Gastroesophageal sphincter (tissue), 4 donors: Measurements from ENCODE around the gene KDM5B. TPM values are rescaled to one million over a fixed set of nuclear protein-coding genes. Genes with fewer than 3 reads are reported as not detected.

ENCODE experiments used
- ATAC-seq: fragments of 150-250 bp; one replicate; pipeline ENCODE4 v1.9.1; 2016; ENCODE audit warnings: mild to moderate bottlenecking, moderate library complexity
- H3K27ac ChIP-seq, 4 donors: fragments of 200-600 bp; sonication (generic) in 3 of 4; 1 replicate in 3 of 4; 2 replicates in 1 of 4; pipeline ENCODE4 v1.5.1; 2016 to 2019
- H3K27me3 ChIP-seq: fragments of 200-600 bp; sonication (generic); one replicate; pipeline ENCODE4 v1.5.1; 2019
- H3K36me3 ChIP-seq, 2 donors: fragments of 200-600 bp; sonication (generic); one replicate each; pipeline ENCODE4 v1.5.1; 2019; ENCODE audit warnings: control low read depth in 1 of 2
- H3K4me1 ChIP-seq, 3 donors: fragments of 200-600 bp; sonication (generic); 1 replicate in 2 of 3; 2 replicates in 1 of 3; pipeline ENCODE4 v1.5.1; 2016 to 2019; ENCODE audit warnings: control low read depth in 2 of 3
- H3K4me3 ChIP-seq, 2 donors: fragments of 200-600 bp; sonication (generic); one replicate each; pipeline ENCODE4 v1.5.1; 2019; ENCODE audit warnings: mild to moderate bottlenecking in 1 of 2, moderate library complexity in 1 of 2
- H3K9me3 ChIP-seq, 3 donors: fragments of 200-600 bp; sonication (generic); one replicate each; pipeline ENCODE4 v1.5.1; 2017 to 2019; ENCODE audit warnings: control low read depth in 2 of 3
- EP300 ChIP-seq: sonication (generic); formaldehyde crosslinking; IDR thresholded peaks from one replicate; pipeline ENCODE4 v1.6.1; 2017; ENCODE audit warnings: antibody characterized with exemption, mild to moderate bottlenecking
- POLR2A ChIP-seq, 2 donors: fragments of 450-650 bp; IDR thresholded peaks; one replicate each; pipeline ENCODE4 v1.6.1; 2017; ENCODE audit warnings: antibody characterized with exemption in 2 of 2, mild to moderate bottlenecking in 2 of 2, moderate library complexity in 1 of 2
- POLR2AphosphoS5 ChIP-seq: sonication (generic); formaldehyde crosslinking; IDR thresholded peaks from one replicate; pipeline ENCODE4 v1.6.1; 2017; ENCODE audit warnings: antibody characterized with exemption
- WGBS, 2 donors: methylation state at CpG; one replicate each; pipeline ENCODE4 v1.1.5; 2018; ENCODE audit warnings: low coverage in 1 of 2; 5-methylcytosine and 5-hydroxymethylcytosine counted together
- total RNA-seq, 4 donors: library from RNA; depleted of rRNA; stranded (reverse); fragments of >200 nt; gene quantifications; one replicate each; pipeline ENCODE4 v1.1.0, GENCODE V29; 2016
- TF ChIP-seq, protein P1 (sequence below), 4 experiments: fragments of 200-600 bp in 2 of 4; fragments of 450-650 bp in 2 of 4; sonication (generic) in 1 of 4; IDR thresholded peaks; one replicate each; pipeline ENCODE4 v1.5.1; 2017 to 2019; ENCODE audit warnings: antibody characterized with exemption in 4 of 4, mild to moderate bottlenecking in 2 of 4, moderate library complexity in 2 of 4

Gene KDM5B
- total RNA-seq, 4 donors from 2014 or later: 29.2 to 41.4 (median 34.8) TPM

DNA sequence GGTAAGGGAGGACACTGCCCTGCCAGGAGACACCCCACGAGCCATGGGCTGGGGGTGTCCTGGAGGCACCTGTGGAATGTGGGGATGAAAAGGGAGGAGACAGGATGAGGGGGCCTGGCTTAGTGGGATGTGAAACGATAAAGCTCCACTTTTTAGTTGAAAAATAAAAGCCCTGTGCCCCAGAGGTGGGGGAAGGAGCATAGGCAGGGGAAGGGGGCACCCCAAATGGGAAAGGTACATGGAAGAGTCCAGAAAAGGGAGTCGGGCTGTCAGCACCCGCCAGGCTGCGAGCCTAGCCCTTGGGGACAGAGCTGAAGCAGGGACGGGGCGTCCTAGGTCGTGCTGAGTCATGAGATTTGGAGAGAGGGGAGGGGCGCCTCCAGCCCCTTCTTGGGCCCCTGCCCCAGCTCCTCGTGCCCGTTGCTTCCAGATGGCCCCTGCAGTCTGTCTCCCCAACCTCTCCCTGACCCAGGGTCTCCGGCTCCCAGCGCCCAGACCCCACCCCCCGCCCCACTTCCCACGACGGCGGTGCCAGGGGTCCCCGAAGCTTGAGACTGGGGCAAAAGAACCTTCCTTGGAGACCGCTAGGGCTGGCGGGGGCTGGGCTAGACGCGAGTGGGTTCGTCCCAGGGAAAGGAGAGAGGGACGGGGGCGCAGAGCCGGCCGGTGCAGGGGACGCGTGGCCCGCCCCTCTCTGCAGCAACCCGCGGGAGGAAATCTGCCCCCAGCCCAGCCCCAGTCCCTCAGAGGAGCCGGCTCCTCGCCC is 98.8 kb downstream of the KDM5B start:
- ATAC-seq: no peak
- H3K27me3 ChIP-seq: peaks cover 74% of the 10 kb centered on the region
- WGBS, 2 donors: 7 to 13% methylated on average over 3 to 6 of the region's 34 CpGs
- no peak overlapping the region for H3K27ac ChIP-seq
- H3K4me3 ChIP-seq: peak overlapping the region in 1 of 2 donors; percentile 45
- TF ChIP-seq POLR2A (IDR thresholded peaks at IDR 0.05): no peak
- TF ChIP-seq POLR2AphosphoS5: no peak
- no peak for TF ChIP-seq EP300
- TF ChIP-seq, protein P1, sequence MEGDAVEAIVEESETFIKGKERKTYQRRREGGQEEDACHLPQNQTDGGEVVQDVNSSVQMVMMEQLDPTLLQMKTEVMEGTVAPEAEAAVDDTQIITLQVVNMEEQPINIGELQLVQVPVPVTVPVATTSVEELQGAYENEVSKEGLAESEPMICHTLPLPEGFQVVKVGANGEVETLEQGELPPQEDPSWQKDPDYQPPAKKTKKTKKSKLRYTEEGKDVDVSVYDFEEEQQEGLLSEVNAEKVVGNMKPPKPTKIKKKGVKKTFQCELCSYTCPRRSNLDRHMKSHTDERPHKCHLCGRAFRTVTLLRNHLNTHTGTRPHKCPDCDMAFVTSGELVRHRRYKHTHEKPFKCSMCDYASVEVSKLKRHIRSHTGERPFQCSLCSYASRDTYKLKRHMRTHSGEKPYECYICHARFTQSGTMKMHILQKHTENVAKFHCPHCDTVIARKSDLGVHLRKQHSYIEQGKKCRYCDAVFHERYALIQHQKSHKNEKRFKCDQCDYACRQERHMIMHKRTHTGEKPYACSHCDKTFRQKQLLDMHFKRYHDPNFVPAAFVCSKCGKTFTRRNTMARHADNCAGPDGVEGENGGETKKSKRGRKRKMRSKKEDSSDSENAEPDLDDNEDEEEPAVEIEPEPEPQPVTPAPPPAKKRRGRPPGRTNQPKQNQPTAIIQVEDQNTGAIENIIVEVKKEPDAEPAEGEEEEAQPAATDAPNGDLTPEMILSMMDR (IDR thresholded peaks at IDR 0.05): no peak
- H3K36me3 ChIP-seq: no peaks in the 10 kb centered on the region
- H3K4me1 ChIP-seq: peaks cover 0 to 18% (median 17%) of the 10 kb centered on the region in 3 donors
- no peaks in the 10 kb centered on the region for H3K9me3 ChIP-seq

DNA sequence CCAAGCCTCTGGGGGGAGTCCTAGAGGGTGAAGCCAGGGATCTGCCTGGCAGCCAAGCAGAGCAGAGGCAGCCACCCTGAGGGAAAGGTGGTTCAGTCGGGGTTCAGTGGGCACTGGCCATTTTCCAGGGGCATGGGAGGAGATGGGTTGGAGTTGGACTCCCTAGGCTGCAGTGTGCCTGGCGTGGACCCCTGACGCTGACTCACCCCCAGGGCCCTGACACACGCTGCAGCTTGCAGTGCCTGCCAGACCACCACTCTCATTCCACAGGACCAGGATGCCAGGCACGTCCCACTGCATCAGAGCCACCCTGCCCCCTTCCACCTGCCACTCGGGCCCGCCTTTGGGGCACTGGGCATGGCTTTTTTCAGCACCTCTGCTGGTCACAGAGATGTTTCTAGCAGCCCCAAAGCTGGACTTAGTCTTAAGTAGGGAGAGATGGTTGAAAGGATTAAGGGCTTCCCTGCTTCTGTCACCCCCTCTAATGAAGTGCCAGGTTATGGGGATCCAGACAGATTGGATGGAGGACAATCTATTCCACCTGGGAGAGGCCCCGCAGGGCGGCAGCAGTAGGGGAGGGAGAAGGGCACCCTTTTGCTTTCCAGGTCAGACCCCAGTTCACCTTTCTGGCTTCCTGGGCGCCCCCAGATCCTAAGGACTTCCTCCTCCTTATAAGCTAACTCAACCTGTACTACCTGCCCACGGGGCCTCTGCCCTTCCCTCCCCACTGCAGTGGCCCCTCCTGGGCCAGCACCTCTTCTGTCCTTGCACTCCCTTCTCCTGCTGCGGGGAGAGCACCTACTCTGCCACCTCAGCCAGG is 99.6 kb downstream of the KDM5B start:
- H3K36me3 ChIP-seq: no peaks in the 10 kb centered on the region
- TF ChIP-seq POLR2AphosphoS5: no peak
- TF ChIP-seq EP300: no peak
- no peak for TF ChIP-seq POLR2A (IDR thresholded peaks at IDR 0.05)
- TF ChIP-seq, protein P1 (IDR thresholded peaks at IDR 0.05): no peak
- H3K4me1 ChIP-seq: peaks cover 0 to 18% (median 17%) of the 10 kb centered on the region in 3 donors
- 60 to 100% methylated on average over 1 of the region's 12 CpGs for WGBS, 2 donors
- no peak for ATAC-seq
- H3K4me3 ChIP-seq: no peak overlapping the region
- peaks cover 82% of the 10 kb centered on the region for H3K27me3 ChIP-seq
- no peaks in the 10 kb centered on the region for H3K9me3 ChIP-seq
- no peak overlapping the region for H3K27ac ChIP-seq

DNA sequence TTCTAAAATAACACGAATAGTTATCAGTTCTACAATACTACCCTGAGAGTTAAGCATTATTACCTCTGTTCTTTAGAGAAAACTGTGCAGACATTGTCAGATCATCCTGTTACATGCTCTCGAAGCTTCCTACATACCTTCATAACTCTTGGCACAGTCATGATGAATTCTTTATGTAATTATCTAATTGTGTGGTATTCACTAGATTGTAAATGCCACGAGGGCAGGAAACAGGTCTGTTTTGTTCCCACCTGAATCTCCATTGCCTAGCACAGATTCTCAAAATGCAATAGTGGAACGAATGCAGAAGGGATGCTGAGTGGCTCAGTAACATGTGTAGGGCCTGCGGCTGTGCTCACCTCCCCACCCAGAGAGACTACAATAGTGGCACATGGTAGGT is 101.4 kb downstream of the KDM5B start:
- H3K27me3 ChIP-seq: peaks cover 100% of the 10 kb centered on the region
- H3K9me3 ChIP-seq: no peaks in the 10 kb centered on the region
- WGBS, 2 donors: 62 to 80% methylated on average over 4 to 5 of the region's 5 CpGs
- no peaks in the 10 kb centered on the region for H3K36me3 ChIP-seq
- no peak for ATAC-seq
- no peak overlapping the region for H3K27ac ChIP-seq
- no peak for TF ChIP-seq EP300
- TF ChIP-seq POLR2A (IDR thresholded peaks at IDR 0.05): no peak
- TF ChIP-seq, protein P1 (IDR thresholded peaks at IDR 0.05): no peak
- no peak for TF ChIP-seq POLR2AphosphoS5
- no peak overlapping the region for H3K4me3 ChIP-seq
- peaks cover 0 to 18% (median 17%) of the 10 kb centered on the region in 3 donors for H3K4me1 ChIP-seq

DNA sequence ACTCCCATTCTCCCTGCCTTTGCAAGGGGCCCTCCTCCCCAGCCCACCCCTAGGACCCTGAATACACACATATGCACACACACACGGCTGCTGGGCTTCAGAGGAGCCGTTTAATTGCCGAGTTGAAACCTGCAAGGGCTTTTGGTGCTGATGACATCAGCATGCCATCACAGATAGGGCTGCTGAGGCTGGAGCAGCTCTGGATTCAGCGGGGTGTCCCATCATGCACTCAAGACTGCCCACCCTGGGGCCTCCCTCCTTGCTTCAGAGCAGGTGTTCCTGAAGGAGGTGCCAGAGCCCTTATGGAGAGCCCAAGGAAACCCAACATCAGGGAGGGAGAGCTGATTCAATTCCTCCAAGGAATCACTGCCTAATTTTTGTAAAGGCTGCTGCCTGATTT is 103.6 kb downstream of the KDM5B start:
- peaks cover 0 to 6% (median 5%) of the 10 kb centered on the region in 3 donors for H3K4me1 ChIP-seq
- H3K9me3 ChIP-seq: no peaks in the 10 kb centered on the region
- H3K27me3 ChIP-seq: peaks cover 84% of the 10 kb centered on the region
- no peak overlapping the region for H3K4me3 ChIP-seq
- 20 to 100% methylated on average over 1 of the region's 4 CpGs for WGBS, 2 donors
- ATAC-seq: no peak
- H3K36me3 ChIP-seq: no peaks in the 10 kb centered on the region
- TF ChIP-seq POLR2AphosphoS5 (no peak), EP300 (no peak), POLR2A (IDR thresholded peaks at IDR 0.05) (no peak)
- TF ChIP-seq, protein P1 (IDR thresholded peaks at IDR 0.05): no peak
- H3K27ac ChIP-seq: no peak overlapping the region
